Endothelial cell of umbilical vein (primary cell): ENCODE measurements around the gene NBPF4.
A peak's percentile ranks its signal among the peaks of the same experiment; 100 is the strongest.

Source experiments
- EZH2 ChIP-seq: IDR thresholded peaks from 2 replicates; pipeline ENCODE4 v1.6.1; 2012; ENCODE audit warnings: borderline replicate concordance, low read depth, mild to moderate bottlenecking, moderate library complexity, low read length, inconsistent platforms; ENCODE audit not compliant: severe bottlenecking
- POLR2A ChIP-seq: IDR thresholded peaks from 2 replicates; pipeline ENCODE4 v1.6.1; 2012; ENCODE audit warnings: low read depth, mild to moderate bottlenecking, control low read depth, low read length
- POLR2AphosphoS5 ChIP-seq: IDR thresholded peaks from 2 replicates; pipeline ENCODE4 v1.6.1; 2012; ENCODE audit warnings: low read depth, mild to moderate bottlenecking, control low read depth, low read length, moderate library complexity; ENCODE audit not compliant: insufficient read depth
- TF ChIP-seq, protein P1 (sequence below), 2 donors: IDR thresholded peaks; 1 replicate in 1 of 2; 2 replicates in 1 of 2; pipeline ENCODE4 v1.5.1; 2011; ENCODE audit warnings: low read length in 2 of 2, mild to moderate bottlenecking in 2 of 2, moderate library complexity in 2 of 2, control low read depth in 1 of 2, inconsistent platforms in 1 of 2, low read depth in 1 of 2; ENCODE audit not compliant: insufficient read depth in 1 of 2; ENCODE audit errors: extremely low read depth in 1 of 2

DNA sequence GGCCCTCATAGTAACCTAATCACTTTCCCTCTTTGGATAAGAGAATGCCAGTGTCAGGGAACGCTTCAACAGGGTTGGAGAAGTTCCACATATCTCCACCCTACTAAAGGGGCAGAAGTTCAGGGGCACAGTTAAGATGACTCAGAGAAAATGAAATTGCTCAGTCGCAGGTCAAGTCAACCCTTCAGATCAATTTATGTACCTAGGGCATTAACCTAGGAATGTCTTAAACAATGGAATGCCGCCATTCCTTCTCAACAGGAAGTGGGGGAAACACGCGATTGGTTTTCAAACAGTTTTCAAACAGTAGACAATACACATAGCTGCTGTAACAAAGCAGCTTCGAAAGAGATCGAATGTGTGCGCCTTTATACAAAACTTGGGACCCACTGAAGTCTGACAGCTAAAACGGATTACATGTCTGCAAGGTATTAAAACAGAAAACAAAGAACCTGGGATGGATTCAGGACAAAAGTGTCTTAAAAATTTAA, 44.6 kb downstream of the NBPF4 start:
- TF ChIP-seq, protein P1, sequence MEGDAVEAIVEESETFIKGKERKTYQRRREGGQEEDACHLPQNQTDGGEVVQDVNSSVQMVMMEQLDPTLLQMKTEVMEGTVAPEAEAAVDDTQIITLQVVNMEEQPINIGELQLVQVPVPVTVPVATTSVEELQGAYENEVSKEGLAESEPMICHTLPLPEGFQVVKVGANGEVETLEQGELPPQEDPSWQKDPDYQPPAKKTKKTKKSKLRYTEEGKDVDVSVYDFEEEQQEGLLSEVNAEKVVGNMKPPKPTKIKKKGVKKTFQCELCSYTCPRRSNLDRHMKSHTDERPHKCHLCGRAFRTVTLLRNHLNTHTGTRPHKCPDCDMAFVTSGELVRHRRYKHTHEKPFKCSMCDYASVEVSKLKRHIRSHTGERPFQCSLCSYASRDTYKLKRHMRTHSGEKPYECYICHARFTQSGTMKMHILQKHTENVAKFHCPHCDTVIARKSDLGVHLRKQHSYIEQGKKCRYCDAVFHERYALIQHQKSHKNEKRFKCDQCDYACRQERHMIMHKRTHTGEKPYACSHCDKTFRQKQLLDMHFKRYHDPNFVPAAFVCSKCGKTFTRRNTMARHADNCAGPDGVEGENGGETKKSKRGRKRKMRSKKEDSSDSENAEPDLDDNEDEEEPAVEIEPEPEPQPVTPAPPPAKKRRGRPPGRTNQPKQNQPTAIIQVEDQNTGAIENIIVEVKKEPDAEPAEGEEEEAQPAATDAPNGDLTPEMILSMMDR (IDR thresholded peaks at IDR 0.05; ENCODE audit: extremely low read depth in 1 of 2, insufficient read depth in 1 of 2, low read depth in 1 of 2, low read length in 2 of 2) = no peak
- TF ChIP-seq POLR2AphosphoS5 (peak; percentile 52), POLR2A (peak; percentile 75), EZH2 (no peak)
